OCI-LY3 (cell line): ENCODE measurements around the gene CPLANE2.

Source experiments
- EZH2phosphoT487 ChIP-seq: fragments of 200-600 bp; shearing (Covaris generic); IDR thresholded peaks from 2 replicates; pipeline ENCODE4 v1.6.1; 2018; ENCODE audit warnings: antibody characterized with exemption, mixed run types, low read depth
- TF ChIP-seq, protein P1 (sequence below): fragments of 200-600, 300-600 bp; sonication (generic); IDR thresholded peaks from 2 replicates; pipeline ENCODE4 v1.5.1; 2014; ENCODE audit warnings: antibody characterized with exemption, low read length, low read depth

GRCh38 chr1:16242556-16243214 lies 5.7 kb upstream of the CPLANE2 start:
- TF ChIP-seq EZH2phosphoT487: no peak
- TF ChIP-seq, protein P1, sequence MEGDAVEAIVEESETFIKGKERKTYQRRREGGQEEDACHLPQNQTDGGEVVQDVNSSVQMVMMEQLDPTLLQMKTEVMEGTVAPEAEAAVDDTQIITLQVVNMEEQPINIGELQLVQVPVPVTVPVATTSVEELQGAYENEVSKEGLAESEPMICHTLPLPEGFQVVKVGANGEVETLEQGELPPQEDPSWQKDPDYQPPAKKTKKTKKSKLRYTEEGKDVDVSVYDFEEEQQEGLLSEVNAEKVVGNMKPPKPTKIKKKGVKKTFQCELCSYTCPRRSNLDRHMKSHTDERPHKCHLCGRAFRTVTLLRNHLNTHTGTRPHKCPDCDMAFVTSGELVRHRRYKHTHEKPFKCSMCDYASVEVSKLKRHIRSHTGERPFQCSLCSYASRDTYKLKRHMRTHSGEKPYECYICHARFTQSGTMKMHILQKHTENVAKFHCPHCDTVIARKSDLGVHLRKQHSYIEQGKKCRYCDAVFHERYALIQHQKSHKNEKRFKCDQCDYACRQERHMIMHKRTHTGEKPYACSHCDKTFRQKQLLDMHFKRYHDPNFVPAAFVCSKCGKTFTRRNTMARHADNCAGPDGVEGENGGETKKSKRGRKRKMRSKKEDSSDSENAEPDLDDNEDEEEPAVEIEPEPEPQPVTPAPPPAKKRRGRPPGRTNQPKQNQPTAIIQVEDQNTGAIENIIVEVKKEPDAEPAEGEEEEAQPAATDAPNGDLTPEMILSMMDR: no peak
